Fibroblast of skin of left biceps (primary cell): Measurements from ENCODE around the gene PAX5.
A peak's percentile ranks its signal among the peaks of the same experiment; 100 is the strongest.
"Not testable (repeated sequence)": the region's sequence is repeated elsewhere in the genome, so short reads cannot be mapped to it uniquely, and the experiment has no call there.

Experiments used
- DNase-seq, 2 experiments: peaks; one replicate each; pipeline ENCODE4 v3.0.0-alpha.2; 2013; ENCODE audit warnings: low read depth in 2 of 2

Gene PAX5

GRCh38 chr9:37033682-37034304 is at the start of gene PAX5:
Gene PAX5 (minus strand): TSS chr9:37034268. CDS start chr9:37034031, 237 bp downstream.
- DNase-seq, result no peak

- no peak for DNase-seq
Measured at GRCh38 chr9:37083654-37084053, 49.6 kb upstream of the PAX5 start.

- no peak for DNase-seq
Measured at GRCh38 chr9:37082214-37082765, 48.2 kb upstream of the PAX5 start.

GRCh38 chr9:37081507-37081906 is 47.4 kb upstream of the PAX5 start:
- not testable (repeated sequence) for DNase-seq

GRCh38 chr9:37080165-37080628 is 46.1 kb upstream of the PAX5 start:
- not testable (repeated sequence) for DNase-seq

- DNase-seq, result peak; percentile 75 to 76
Measured at GRCh38 chr9:37079370-37080164, 45.5 kb upstream of the PAX5 start.

GRCh38 chr9:37074790-37075189 is 40.7 kb upstream of the PAX5 start:
- DNase-seq, result not testable (repeated sequence)

GRCh38 chr9:37066139-37066725 is 32.2 kb upstream of the PAX5 start:
- no peak for DNase-seq

- DNase-seq, result no peak
Measured at GRCh38 chr9:37062336-37062735, 28.3 kb upstream of the PAX5 start.

GRCh38 chr9:37061768-37062167 is 27.7 kb upstream of the PAX5 start:
- DNase-seq, result no peak

- DNase-seq, result no peak
Measured at GRCh38 chr9:37060833-37061232, 26.8 kb upstream of the PAX5 start.

- DNase-seq, result no peak
Measured at GRCh38 chr9:37056046-37056920, 22.2 kb upstream of the PAX5 start.

- not testable (repeated sequence) for DNase-seq
Measured at GRCh38 chr9:37054363-37054720, 20.3 kb upstream of the PAX5 start.

GRCh38 chr9:37053684-37054362 is 19.8 kb upstream of the PAX5 start:
- DNase-seq, result no peak

- DNase-seq, result no peak
Measured at GRCh38 chr9:37046683-37047082, 12.6 kb upstream of the PAX5 start.

GRCh38 chr9:37042421-37042820 is 8.4 kb upstream of the PAX5 start:
- no peak for DNase-seq

- DNase-seq, result no peak
Measured at GRCh38 chr9:37040508-37041127, 6.5 kb upstream of the PAX5 start.

GRCh38 chr9:37038943-37039464 is 4.9 kb upstream of the PAX5 start:
- DNase-seq, result no peak

- DNase-seq, result no peak
Measured at GRCh38 chr9:37038302-37038942, 4.4 kb upstream of the PAX5 start.
